Activated T-cell treated with anti-CD3 and anti-CD28 coated beads, Interleukin-2, amount 50 U/mL, for 72 hours (primary cell): ENCODE measurements around the gene ATG7. TPM values are rescaled to one million over a fixed set of nuclear protein-coding genes. Genes with fewer than 3 reads are reported as not detected.
A peak's percentile ranks its signal among the peaks of the same experiment; 100 is the strongest.

Experiments
- ATAC-seq, 2 donors: fragments of 150-1000 bp; cut with Tn5 transposase; replicated peaks in 1 of 2; 2 replicates each; pipeline ENCODE4 v1.10.0; 2021; ENCODE audit warnings: moderate library complexity in 2 of 2, mild to moderate bottlenecking in 1 of 2
- DNase-seq, 2 donors: peaks; one replicate each; pipeline ENCODE4 v3.0.0; 2021 to 2022; ENCODE audit warnings: mixed read lengths in 1 of 2
- H3K27ac Mint-ChIP-seq: one replicate; pipeline ENCODE4 v1.8.0; 2022; ENCODE audit warnings: mild to moderate bottlenecking, moderate library complexity, mixed read lengths
- H3K27me3 Mint-ChIP-seq: one replicate; pipeline ENCODE4 v1.8.0; 2022; ENCODE audit warnings: low read depth, mixed read lengths
- H3K36me3 Mint-ChIP-seq, 2 donors: one replicate each; pipeline ENCODE4 v1.8.0; 2022; ENCODE audit warnings: mixed read lengths in 2 of 2, mild to moderate bottlenecking in 1 of 2; ENCODE audit not compliant: insufficient read depth in 2 of 2
- H3K4me1 Mint-ChIP-seq: one replicate; pipeline ENCODE4 v1.8.0; 2022; ENCODE audit warnings: low read depth, mixed read lengths
- H3K4me3 Mint-ChIP-seq, 2 donors: one replicate each; pipeline ENCODE4 v1.8.0; 2022; ENCODE audit warnings: mild to moderate bottlenecking in 2 of 2, mixed read lengths in 2 of 2, moderate library complexity in 2 of 2
- H3K9me3 Mint-ChIP-seq, 2 donors: one replicate each; pipeline ENCODE4 v1.8.0; 2022; ENCODE audit warnings: mixed read lengths in 2 of 2
- total RNA-seq, 2 donors: library from RNA; stranded (reverse); gene quantifications; one replicate each; pipeline ENCODE4 v1.2.3, GENCODE V29; 2022

ATG7 gene
- total RNA-seq, 2 donors from 2014 or later: 29.7 to 38.2 TPM

- no peak for DNase-seq
- ATAC-seq: no peak
- Mint-ChIP-seq H3K4me3 (no peak overlapping the region), H3K27ac (no peak overlapping the region), H3K9me3 (no peaks in the 10 kb centered on the region), H3K4me1 (peaks cover 7% of the 10 kb centered on the region), H3K27me3 (no peaks in the 10 kb centered on the region), H3K36me3 (peaks cover 0 to 16% of the 10 kb centered on the region in 2 donors)
Measured at GRCh38 chr3:11554666-11555065, 282.5 kb downstream of the ATG7 start.

GRCh38 chr3:11555211-11555782, 283.1 kb downstream of the ATG7 start:
- peaks cover 11% of the 10 kb centered on the region for H3K4me1 Mint-ChIP-seq
- no peak overlapping the region for H3K27ac Mint-ChIP-seq
- no peaks in the 10 kb centered on the region for H3K9me3 Mint-ChIP-seq
- no peak overlapping the region for H3K4me3 Mint-ChIP-seq
- no peaks in the 10 kb centered on the region for H3K27me3 Mint-ChIP-seq
- ATAC-seq (no peak), DNase-seq (no peak)
- H3K36me3 Mint-ChIP-seq: peaks cover 0 to 14% of the 10 kb centered on the region in 2 donors

- Mint-ChIP-seq H3K4me1 (peaks cover 15% of the 10 kb centered on the region), H3K4me3 (no peak overlapping the region), H3K9me3 (no peaks in the 10 kb centered on the region), H3K36me3 (peaks cover 0 to 13% of the 10 kb centered on the region in 2 donors), H3K27me3 (no peaks in the 10 kb centered on the region), H3K27ac (peak overlapping the region; percentile 28)
- ATAC-seq: no peak
- DNase-seq: no peak
Measured at GRCh38 chr3:11555881-11556633, 283.9 kb downstream of the ATG7 start.

GRCh38 chr3:11556851-11557644, 284.9 kb downstream of the ATG7 start:
- Mint-ChIP-seq H3K4me3 (no peak overlapping the region), H3K4me1 (peaks cover 15% of the 10 kb centered on the region), H3K27me3 (no peaks in the 10 kb centered on the region), H3K36me3 (peaks cover 0 to 9% of the 10 kb centered on the region in 2 donors), H3K9me3 (no peaks in the 10 kb centered on the region), H3K27ac (no peak overlapping the region)
- ATAC-seq (no peak), DNase-seq (no peak)

- Mint-ChIP-seq H3K4me1 (peaks cover 15% of the 10 kb centered on the region), H3K36me3 (peaks cover 0 to 4% of the 10 kb centered on the region in 2 donors), H3K27ac (no peak overlapping the region), H3K9me3 (no peaks in the 10 kb centered on the region), H3K4me3 (no peak overlapping the region), H3K27me3 (no peaks in the 10 kb centered on the region)
- DNase-seq: peak in 1 of 2 donors; percentile 14
- peak; percentile 42 to 61 for ATAC-seq
Measured at GRCh38 chr3:11558002-11558401, 285.8 kb downstream of the ATG7 start.

DNA sequence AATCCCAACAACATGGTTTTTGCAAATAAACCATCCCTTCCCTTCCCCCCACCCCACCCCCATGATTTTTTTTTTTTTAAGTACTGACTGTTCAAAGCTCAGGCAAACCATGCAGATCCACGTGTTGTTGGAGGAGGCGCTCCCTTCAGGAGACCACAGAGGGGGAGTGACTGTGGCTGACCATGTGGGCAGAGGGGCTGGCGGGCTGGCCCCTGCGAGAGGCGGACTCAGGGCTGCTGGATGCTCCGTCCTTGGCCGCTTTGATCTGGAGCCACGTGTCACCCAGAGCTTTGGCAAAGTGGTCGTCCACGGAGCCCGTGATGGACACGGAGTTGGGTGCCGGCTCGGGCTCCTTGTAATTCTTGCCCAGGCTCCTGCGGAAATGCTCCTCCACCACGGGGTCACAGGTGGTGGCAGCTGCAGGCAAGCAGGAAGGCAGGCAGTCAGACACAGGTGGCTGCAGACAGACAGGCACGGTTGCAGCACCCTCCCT, 286.3 kb downstream of the ATG7 start:
- H3K36me3 Mint-ChIP-seq: peaks cover 0 to 4% of the 10 kb centered on the region in 2 donors
- no peak for DNase-seq
- peaks cover 15% of the 10 kb centered on the region for H3K4me1 Mint-ChIP-seq
- peak in 1 of 2 donors; percentile 16 for ATAC-seq
- H3K27ac Mint-ChIP-seq: no peak overlapping the region
- no peaks in the 10 kb centered on the region for H3K27me3 Mint-ChIP-seq
- no peak overlapping the region for H3K4me3 Mint-ChIP-seq
- no peaks in the 10 kb centered on the region for H3K9me3 Mint-ChIP-seq

GRCh38 chr3:11558918-11559815, 287.0 kb downstream of the ATG7 start:
- H3K27ac Mint-ChIP-seq: no peak overlapping the region

DNA sequence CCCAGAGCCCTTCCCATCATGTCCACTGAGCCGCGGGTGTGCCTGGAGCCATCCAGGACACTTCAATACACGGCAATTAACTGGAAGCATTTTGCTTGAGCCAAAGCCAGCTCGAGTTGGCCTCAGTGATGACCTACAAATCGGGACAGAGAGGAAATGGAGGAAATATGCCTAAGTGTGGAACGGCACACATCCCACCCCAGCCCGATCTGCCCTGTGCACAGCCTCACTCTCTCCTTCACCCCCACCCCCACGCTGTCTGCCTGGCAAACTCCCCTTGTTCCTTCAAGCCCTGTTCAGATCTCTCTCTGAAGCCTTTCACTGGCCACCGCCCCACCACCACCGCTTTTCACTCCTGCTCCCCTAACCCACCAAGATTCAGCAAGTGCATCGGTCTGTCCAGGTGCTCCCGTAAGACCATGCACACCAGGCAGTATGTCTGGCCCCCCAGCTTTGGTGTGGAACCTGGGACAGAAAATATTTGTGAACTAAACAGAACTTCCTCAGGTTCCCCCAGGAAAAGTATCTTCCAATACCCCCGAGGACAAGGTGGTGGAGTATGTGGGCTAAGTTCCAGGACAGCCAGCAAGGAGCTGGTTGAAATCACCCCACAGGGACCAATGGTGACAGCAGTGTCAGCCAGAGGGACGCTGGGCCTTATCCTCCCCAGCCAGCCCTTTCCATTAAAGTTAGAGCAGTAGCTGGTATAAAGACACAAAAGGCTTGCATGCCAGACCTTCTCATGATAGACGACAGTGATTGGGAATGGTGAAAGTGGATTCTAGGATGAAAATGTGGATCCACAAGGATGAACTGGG, 287.8 kb downstream of the ATG7 start:
- ATAC-seq: no peak
- no peaks in the 10 kb centered on the region for H3K9me3 Mint-ChIP-seq
- peaks cover 0 to 4% of the 10 kb centered on the region in 2 donors for H3K36me3 Mint-ChIP-seq
- H3K4me1 Mint-ChIP-seq: peaks cover 15% of the 10 kb centered on the region
- no peak for DNase-seq
- no peaks in the 10 kb centered on the region for H3K27me3 Mint-ChIP-seq
- H3K27ac Mint-ChIP-seq: no peak overlapping the region
- no peak overlapping the region for H3K4me3 Mint-ChIP-seq

More at GRCh38 chr3:11558918-11559815, 287.0 kb downstream of the ATG7 start:
- H3K4me3 Mint-ChIP-seq: no peak overlapping the region
- ATAC-seq (peak in 1 of 2 donors; percentile 17), DNase-seq (no peak)
- H3K27me3 Mint-ChIP-seq: no peaks in the 10 kb centered on the region
- H3K9me3 Mint-ChIP-seq: no peaks in the 10 kb centered on the region
- peaks cover 0 to 4% of the 10 kb centered on the region in 2 donors for H3K36me3 Mint-ChIP-seq
- H3K4me1 Mint-ChIP-seq: peaks cover 15% of the 10 kb centered on the region

DNA sequence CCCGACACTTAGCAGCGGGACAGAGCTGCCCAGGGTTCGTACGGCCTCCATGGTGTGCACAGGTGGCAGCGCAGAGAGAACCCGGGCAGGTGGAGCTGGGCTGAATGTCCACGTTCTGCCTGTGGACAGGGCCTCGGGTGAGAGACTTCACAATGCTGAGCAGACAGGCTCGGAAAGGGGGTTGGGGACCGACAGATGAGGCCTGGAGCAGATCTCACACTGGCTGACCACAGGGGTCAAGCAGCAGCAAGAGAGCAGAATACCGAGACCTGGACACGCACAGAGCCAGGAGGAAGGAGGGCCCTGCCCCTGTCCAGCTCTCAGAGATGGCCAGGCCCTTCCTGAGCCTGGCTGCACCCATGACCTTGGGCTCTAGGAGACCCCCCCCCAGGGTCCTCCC, 288.5 kb downstream of the ATG7 start:
- Mint-ChIP-seq H3K9me3 (no peaks in the 10 kb centered on the region), H3K4me3 (no peak overlapping the region), H3K36me3 (peaks cover 0 to 4% of the 10 kb centered on the region in 2 donors), H3K4me1 (peaks cover 15% of the 10 kb centered on the region), H3K27ac (no peak overlapping the region), H3K27me3 (no peaks in the 10 kb centered on the region)
- DNase-seq (no peak), ATAC-seq (no peak)

DNA sequence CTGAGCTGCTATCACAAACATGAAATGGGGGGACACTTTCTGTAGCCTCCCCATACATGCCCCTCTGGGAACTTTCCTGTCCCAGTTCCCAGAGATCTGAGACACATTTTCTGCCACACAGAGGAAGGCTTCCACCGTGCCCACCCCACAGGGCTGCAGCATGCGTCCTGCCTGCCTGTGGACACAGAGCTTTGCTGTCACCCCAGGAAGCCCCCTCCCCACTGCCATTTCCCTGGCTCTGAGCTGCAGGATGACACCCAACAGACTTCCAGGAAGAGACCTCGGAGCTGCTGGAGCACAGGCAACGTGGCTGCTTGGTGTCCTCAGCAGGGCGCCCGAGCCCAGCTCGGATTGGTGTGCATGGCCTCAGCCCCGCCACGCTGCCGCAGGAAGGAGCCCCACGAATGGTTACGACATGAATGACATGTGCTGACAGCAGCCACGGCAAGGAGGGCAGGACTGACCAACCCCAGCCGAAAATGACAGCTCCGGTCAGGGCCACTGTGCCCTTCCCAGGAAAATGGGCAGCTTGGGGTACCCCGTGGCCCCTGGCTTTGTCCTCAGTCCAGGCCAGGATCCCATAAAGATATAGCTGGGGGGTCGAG, 290.2 kb downstream of the ATG7 start:
- DNase-seq (no peak), ATAC-seq (no peak)
- no peaks in the 10 kb centered on the region for H3K9me3 Mint-ChIP-seq
- H3K36me3 Mint-ChIP-seq: peaks cover 0 to 2% of the 10 kb centered on the region in 2 donors
- peaks cover 15% of the 10 kb centered on the region for H3K4me1 Mint-ChIP-seq
- H3K4me3 Mint-ChIP-seq: no peak overlapping the region
- no peaks in the 10 kb centered on the region for H3K27me3 Mint-ChIP-seq
- no peak overlapping the region for H3K27ac Mint-ChIP-seq

DNA sequence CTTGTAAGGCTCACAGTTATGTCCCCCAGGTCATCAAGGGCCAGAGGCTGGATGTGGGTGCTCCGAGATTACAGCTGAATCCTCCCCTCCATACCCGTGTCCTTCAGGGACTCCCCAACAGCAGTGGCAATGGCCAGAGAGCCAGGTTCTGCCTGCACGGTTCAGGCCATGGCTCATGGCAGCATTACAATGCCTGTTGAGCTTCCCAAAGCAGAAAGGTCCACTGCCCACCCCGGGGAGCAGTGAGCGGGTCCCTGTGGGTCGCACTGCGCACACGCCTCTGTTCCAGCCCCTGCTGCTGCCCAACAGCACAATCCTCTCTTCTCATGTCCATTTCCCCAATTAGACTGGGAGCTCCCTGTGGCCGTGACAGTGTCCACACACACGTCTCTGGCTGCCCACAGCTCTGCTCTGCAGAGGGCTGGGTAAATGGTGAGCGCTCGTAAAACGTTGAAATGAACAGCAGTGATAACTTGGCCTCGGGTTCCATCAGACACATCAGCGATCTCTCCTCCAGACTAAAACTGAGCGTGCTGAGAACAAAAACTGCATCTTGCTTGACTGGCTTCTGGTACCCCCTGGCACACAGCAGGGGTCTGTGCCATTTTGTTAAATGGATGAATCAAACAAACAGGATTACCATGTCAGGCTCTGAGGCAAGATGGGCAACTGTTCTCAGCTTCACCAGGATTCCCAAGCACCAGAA, 291.1 kb downstream of the ATG7 start:
- DNase-seq (no peak), ATAC-seq (no peak)
- no peaks in the 10 kb centered on the region for H3K9me3 Mint-ChIP-seq
- peak overlapping the region; percentile 31 for H3K27ac Mint-ChIP-seq
- no peaks in the 10 kb centered on the region for H3K27me3 Mint-ChIP-seq
- peaks cover 13% of the 10 kb centered on the region for H3K4me1 Mint-ChIP-seq
- H3K36me3 Mint-ChIP-seq: peaks cover 0 to 2% of the 10 kb centered on the region in 2 donors
- no peak overlapping the region for H3K4me3 Mint-ChIP-seq
